Heart right ventricle (tissue), 16 donors: ENCODE data around the gene HCCS. TPM values are rescaled to one million over a fixed set of nuclear protein-coding genes. Genes with fewer than 3 reads are reported as not detected.
"Not testable (repeated sequence)": the region's sequence is repeated elsewhere in the genome, so short reads cannot be mapped to it uniquely, and the experiment has no call there.

Experiments used
- ATAC-seq, 8 donors: fragments of 200-7000 bp; cut with Tn5 transposase; one replicate each; pipeline ENCODE4 v1.9.1; 2020; ENCODE audit warnings: mild to moderate bottlenecking in 8 of 8, moderate library complexity in 8 of 8, moderate number of reproducible peaks in 1 of 8
- DNase-seq, 2 donors: peaks; one replicate each; pipeline ENCODE4 v3.0.0-alpha.2; 2020
- H3K27ac ChIP-seq, 10 donors: fragments of 200-600 bp; sonication (generic) in 2 of 10; one replicate each; pipeline versions ENCODE4 v1.5.0 to v1.8.0; 2020 to 2022; ENCODE audit warnings: mild to moderate bottlenecking in 3 of 10
- H3K27me3 ChIP-seq, 7 donors: fragments of 200-600 bp; one replicate each; pipeline ENCODE4 v1.8.0; 2021 to 2022; ENCODE audit warnings: mild to moderate bottlenecking in 2 of 7
- H3K36me3 ChIP-seq, 9 donors: fragments of 200-600 bp; sonication (generic) in 1 of 9; one replicate each; pipeline versions ENCODE4 v1.5.0 to v1.8.0; 2020 to 2022; ENCODE audit warnings: mild to moderate bottlenecking in 2 of 9
- H3K4me1 ChIP-seq, 9 donors: fragments of 200-600 bp; sonication (generic) in 1 of 9; one replicate each; pipeline versions ENCODE4 v1.5.0 to v1.8.0; 2020 to 2022; ENCODE audit warnings: mild to moderate bottlenecking in 4 of 9
- H3K4me3 ChIP-seq, 10 donors: fragments of 200-600 bp; sonication (generic) in 2 of 10; one replicate each; pipeline versions ENCODE4 v1.5.0 to v1.8.0; 2020 to 2022; ENCODE audit warnings: mild to moderate bottlenecking in 7 of 10, moderate library complexity in 2 of 10
- H3K9me3 ChIP-seq, 11 donors: fragments of 200-600 bp in 10 of 11; sonication (generic) in 2 of 11; one replicate each; pipeline versions ENCODE4 v1.5.0 to v1.8.0; 2013 to 2022; ENCODE audit warnings: mild to moderate bottlenecking in 2 of 11, control low read depth in 1 of 11, moderate library complexity in 1 of 11
- WGBS, 2 donors: extraction: QIAGEN DNeasy Blood & Tissue Kit; methylation state at CpG; one replicate each; pipeline ENCODE4 v1.1.7; 2013; ENCODE audit warnings: inconsistent platforms in 1 of 2; 5-methylcytosine and 5-hydroxymethylcytosine counted together
- intact Hi-C, 10 donors: fragments of 100-400 bp; cut with DNase I; formaldehyde crosslinking; loops; one replicate each; pipeline versions ENCODE4 v1.11.1 to v1.14.2; 2022
- polyA plus RNA-seq, 2 donors: library from polyadenylated mRNA; stranded (reverse); fragments of 200-250 nt; gene quantifications; one replicate each; pipeline ENCODE4 v1.2.3, GENCODE V29; 2013
- total RNA-seq, 10 donors: library from RNA; stranded (reverse); fragmentation: NEBNext Ultra II Directional in 3 of 10; extraction: Animal tissue kit (Norgen Biotek cat#: 25700) in 3 of 10; gene quantifications; one replicate each; pipeline versions ENCODE4 v1.2.1 to v1.2.4, GENCODE V29; 2021 to 2023
- TF ChIP-seq, protein P1 (sequence below), 9 donors: fragments of 200-600 bp; sonication (generic) in 2 of 9; IDR thresholded peaks; one replicate each; pipeline versions ENCODE4 v1.5.0 to v1.8.0; 2021 to 2022; ENCODE audit warnings: antibody characterized with exemption in 9 of 9, mild to moderate bottlenecking in 5 of 9, moderate library complexity in 1 of 9
- donor health status: Arrhythmogenic right ventricular cardiomyopathy.
- donor health status: ischemic (EF 13 %, LVEDD 7.1; RV severe dilation, severe dysfunction).
- donor health status: healthy with polysubstance abuse.
- donor health status: DM: no; HTN: yes; CAD: no.
- donor health status: DM: no; HTN: no; CAD: no.
- donor health status: ischemic (EF 25% LVEDD 6.9; RV normal size, moderate dysfunction).
- donor health status: ischemic (EF 25% LVEDD 5.7; RV mildly dilated, moderate dysfunction).
- donor health status: healthy.
- donor health status: DM: yes; HTN: yes; CAD: no.
- donor health status: Ischemic cardiomyopathy.
- donor health status: ischemic (EF 35%, LVEDD 5.7; RV mildly dilated, moderate dysfunction).
- donor health status: nonischemic (EF 11% LVEDD 7.7; RV severe dilation, severe dysfunction).
- donor health status: DM: yes; HTN: yes; CAD: no.
- donor health status: PGD.
- donor health status: ischemic (EF 29% LVEDD 5.4; RV normal size, mild dysfunction).
- donor health status: nonischemic (EF 23%, LVEDD 6.1; RV moderate dilation, normal function).

The HCCS gene
- total and polyA plus RNA-seq, 12 donors, result 21.1 to 67.0 (median 59.9) TPM

DNA sequence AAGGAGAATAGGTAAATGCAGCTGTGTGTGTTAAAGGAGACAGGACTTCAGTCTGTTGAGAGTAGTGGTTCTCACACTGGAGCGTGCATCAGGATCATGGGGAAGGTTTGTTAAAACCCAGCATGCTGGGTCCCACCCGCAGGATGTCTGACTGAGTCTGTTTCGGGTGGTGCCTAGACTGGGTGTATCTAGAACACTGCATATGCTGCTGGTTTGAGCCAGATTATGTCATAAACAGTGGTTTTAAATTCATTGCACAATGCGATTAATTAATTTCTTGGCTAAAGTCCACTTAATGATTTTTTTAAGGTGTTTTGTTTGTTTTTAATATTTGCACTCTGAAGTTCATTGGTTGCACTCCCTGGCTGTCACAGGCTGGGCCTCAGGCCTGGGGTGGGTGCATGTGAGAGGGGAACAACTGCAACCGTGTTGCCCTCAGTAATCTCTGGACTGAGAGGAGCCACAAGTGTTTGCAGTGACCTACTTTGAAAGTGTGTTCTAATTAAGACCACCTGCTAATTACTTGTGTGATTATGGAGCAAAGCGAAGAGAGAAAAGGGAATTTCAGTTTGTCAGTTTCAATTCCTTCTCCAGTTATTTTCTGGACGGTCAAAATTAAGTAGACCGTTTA is 8.3 kb downstream of the HCCS start:
- TF ChIP-seq, protein P1, sequence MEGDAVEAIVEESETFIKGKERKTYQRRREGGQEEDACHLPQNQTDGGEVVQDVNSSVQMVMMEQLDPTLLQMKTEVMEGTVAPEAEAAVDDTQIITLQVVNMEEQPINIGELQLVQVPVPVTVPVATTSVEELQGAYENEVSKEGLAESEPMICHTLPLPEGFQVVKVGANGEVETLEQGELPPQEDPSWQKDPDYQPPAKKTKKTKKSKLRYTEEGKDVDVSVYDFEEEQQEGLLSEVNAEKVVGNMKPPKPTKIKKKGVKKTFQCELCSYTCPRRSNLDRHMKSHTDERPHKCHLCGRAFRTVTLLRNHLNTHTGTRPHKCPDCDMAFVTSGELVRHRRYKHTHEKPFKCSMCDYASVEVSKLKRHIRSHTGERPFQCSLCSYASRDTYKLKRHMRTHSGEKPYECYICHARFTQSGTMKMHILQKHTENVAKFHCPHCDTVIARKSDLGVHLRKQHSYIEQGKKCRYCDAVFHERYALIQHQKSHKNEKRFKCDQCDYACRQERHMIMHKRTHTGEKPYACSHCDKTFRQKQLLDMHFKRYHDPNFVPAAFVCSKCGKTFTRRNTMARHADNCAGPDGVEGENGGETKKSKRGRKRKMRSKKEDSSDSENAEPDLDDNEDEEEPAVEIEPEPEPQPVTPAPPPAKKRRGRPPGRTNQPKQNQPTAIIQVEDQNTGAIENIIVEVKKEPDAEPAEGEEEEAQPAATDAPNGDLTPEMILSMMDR (IDR thresholded peaks at IDR 0.05), result no peak
- no peak for ATAC-seq
- no peaks in the 10 kb centered on the region for H3K9me3 ChIP-seq
- no peaks in the 10 kb centered on the region for H3K4me1 ChIP-seq
- intact Hi-C loops, result no loop called here
- H3K4me3 ChIP-seq, result no peak overlapping the region
- DNase-seq, result no peak
- no peak overlapping the region for H3K27ac ChIP-seq
- WGBS, 2 donors, result 74% methylated on average over 8 of the region's 8 CpGs
- no peaks in the 10 kb centered on the region for H3K27me3 ChIP-seq
- H3K36me3 ChIP-seq, result peaks cover 0 to 87% (median 13%) of the 10 kb centered on the region in 9 donors

DNA sequence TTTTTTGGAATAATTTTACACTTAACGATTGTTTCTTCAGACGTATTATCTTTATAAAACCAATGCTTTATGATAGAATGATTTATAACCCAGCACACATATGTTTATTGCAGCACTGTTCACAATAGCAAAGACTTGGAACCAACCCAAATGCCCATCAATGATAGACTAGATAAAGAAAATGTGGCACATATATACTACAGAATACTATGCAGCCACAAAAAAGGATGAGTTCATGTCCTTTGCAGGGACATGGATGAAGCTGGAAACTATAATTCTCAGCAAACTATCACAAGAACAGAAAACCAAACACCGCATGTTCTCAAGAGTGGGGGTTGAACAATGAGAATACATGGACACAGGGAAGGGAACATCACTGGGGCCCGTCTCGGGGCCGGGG is 12.0 kb downstream of the HCCS start:
- H3K27ac ChIP-seq, DNase-seq, H3K9me3 ChIP-seq, ATAC-seq, intact Hi-C loops, H3K4me1 ChIP-seq, H3K4me3 ChIP-seq, H3K27me3 ChIP-seq: not testable (repeated sequence)
- peaks cover 0 to 51% (median 0%) of the 10 kb centered on the region in 9 donors for H3K36me3 ChIP-seq
- WGBS, 2 donors, result 96% methylated on average over 5 to 6 of the region's 6 CpGs

GRCh38 chrX:11124112-11124511 is 13.0 kb downstream of the HCCS start:
- no peak for DNase-seq
- no peak for ATAC-seq
- 54 to 60% methylated on average over 2 of the region's 2 CpGs for WGBS, 2 donors
- no peak overlapping the region for H3K27ac ChIP-seq
- H3K27me3 ChIP-seq, result no peaks in the 10 kb centered on the region
- H3K4me3 ChIP-seq, result no peak overlapping the region
- no peaks in the 10 kb centered on the region for H3K9me3 ChIP-seq
- intact Hi-C loops, result no loop called here
- H3K36me3 ChIP-seq, result peaks cover 0 to 41% (median 0%) of the 10 kb centered on the region in 9 donors
- H3K4me1 ChIP-seq, result no peaks in the 10 kb centered on the region
- TF ChIP-seq, protein P1 (IDR thresholded peaks at IDR 0.05), result no peak

DNA sequence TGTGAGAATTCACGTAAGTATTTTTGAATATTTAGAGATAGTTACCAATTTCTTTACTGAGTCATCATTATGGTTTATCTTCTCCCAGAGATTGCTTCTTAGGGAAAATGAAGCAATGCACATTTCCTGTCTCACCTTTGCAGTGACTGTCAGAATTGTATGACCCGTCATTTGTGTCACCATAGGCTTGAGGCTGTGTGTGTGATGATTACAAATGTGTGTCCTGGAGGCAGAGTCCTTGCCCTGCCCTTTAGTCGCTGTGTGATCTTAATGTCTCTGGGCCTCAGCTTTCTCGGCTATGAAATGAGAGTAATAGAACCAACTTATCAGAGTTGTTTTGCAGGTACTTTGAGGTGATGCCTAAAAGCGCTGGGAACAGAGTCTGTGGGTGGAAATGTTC is 13.9 kb downstream of the HCCS start:
- WGBS, 2 donors, result 96 to 97% methylated on average over 5 of the region's 5 CpGs
- no peaks in the 10 kb centered on the region for H3K9me3 ChIP-seq
- no peak overlapping the region for H3K4me3 ChIP-seq
- TF ChIP-seq, protein P1 (IDR thresholded peaks at IDR 0.05), result no peak
- H3K27ac ChIP-seq, result no peak overlapping the region
- no peaks in the 10 kb centered on the region for H3K27me3 ChIP-seq
- H3K36me3 ChIP-seq, result peaks cover 0 to 31% (median 0%) of the 10 kb centered on the region in 9 donors
- DNase-seq (no peak), ATAC-seq (no peak)
- H3K4me1 ChIP-seq, result no peaks in the 10 kb centered on the region
- intact Hi-C loops, result no loop called here

DNA sequence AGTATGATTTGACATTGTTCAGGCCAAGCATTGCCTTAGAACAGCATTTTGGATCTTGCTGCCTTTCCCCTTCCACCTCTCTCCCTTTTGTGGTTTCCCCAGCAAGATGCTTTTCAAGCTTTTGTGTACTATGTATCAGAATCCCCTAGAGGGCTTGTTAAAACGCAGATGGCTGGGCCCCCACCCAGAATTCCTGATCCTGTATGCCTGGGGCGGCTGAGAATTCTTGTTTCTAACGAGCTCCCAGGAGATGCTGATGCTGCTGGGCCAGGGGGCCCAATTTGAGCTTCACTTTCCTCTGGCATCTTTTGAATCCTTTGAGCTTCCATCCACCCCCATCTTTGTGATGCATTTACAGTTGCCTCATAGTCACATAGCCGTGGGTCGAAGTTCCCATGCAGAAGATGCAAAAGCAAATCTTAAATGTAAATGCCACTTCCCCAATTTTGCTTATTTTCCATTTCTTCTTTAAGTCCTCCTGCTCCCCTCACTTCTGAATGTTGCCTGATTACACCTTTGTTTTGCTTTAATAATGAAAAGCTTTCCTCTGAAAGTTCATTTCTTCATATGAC is 18.5 kb downstream of the HCCS start:
- no peak overlapping the region for H3K4me3 ChIP-seq

More for the DNA sequence above, 18.5 kb downstream of the HCCS start:
- no peak for ATAC-seq
- DNase-seq, result no peak
- TF ChIP-seq, protein P1 (IDR thresholded peaks at IDR 0.05), result no peak
- Histone ChIP-seq H3K27ac (no peak overlapping the region), H3K27me3 (no peaks in the 10 kb centered on the region), H3K4me1 (no peaks in the 10 kb centered on the region), H3K36me3 (no peaks in the 10 kb centered on the region), H3K9me3 (no peaks in the 10 kb centered on the region)
- intact Hi-C loops, result no loop called here
- 62 to 71% methylated on average over 5 of the region's 5 CpGs for WGBS, 2 donors
